ENCODE results near the gene ARHGEF33.

Gene ARHGEF33

GRCh38 chr2:38886063-38886462, 3.6 kb upstream of the ARHGEF33 start:
- H3K27me3 ChIP-seq (ENCODE audit: control insufficient read depth, insufficient read depth, low read length) = no peaks in the 10 kb centered on the region
- no peaks in the 10 kb centered on the region for H3K4me1 ChIP-seq (ENCODE audit: control insufficient read depth, insufficient read depth, low read length)
- no peaks in the 10 kb centered on the region for H3K9me3 ChIP-seq (ENCODE audit: control insufficient read depth, insufficient read depth, low read length)
- H3K4me3 ChIP-seq (ENCODE audit: low read depth, low read length) = no peak overlapping the region
- H3K9ac ChIP-seq (ENCODE audit: low read depth, low read length) = no peak overlapping the region
- no peaks in the 10 kb centered on the region for H3K36me3 ChIP-seq (ENCODE audit: control insufficient read depth, insufficient read depth, low read length)

GRCh38 chr2:38887347-38887746, 2.3 kb upstream of the ARHGEF33 start:
- Histone ChIP-seq H3K36me3 (ENCODE audit: control insufficient read depth, insufficient read depth, low read length) (no peaks in the 10 kb centered on the region), H3K9ac (ENCODE audit: low read depth, low read length) (no peak overlapping the region), H3K4me1 (ENCODE audit: control insufficient read depth, insufficient read depth, low read length) (no peaks in the 10 kb centered on the region), H3K4me3 (ENCODE audit: low read depth, low read length) (no peak overlapping the region), H3K27me3 (ENCODE audit: control insufficient read depth, insufficient read depth, low read length) (no peaks in the 10 kb centered on the region), H3K9me3 (ENCODE audit: control insufficient read depth, insufficient read depth, low read length) (no peaks in the 10 kb centered on the region)

DNA sequence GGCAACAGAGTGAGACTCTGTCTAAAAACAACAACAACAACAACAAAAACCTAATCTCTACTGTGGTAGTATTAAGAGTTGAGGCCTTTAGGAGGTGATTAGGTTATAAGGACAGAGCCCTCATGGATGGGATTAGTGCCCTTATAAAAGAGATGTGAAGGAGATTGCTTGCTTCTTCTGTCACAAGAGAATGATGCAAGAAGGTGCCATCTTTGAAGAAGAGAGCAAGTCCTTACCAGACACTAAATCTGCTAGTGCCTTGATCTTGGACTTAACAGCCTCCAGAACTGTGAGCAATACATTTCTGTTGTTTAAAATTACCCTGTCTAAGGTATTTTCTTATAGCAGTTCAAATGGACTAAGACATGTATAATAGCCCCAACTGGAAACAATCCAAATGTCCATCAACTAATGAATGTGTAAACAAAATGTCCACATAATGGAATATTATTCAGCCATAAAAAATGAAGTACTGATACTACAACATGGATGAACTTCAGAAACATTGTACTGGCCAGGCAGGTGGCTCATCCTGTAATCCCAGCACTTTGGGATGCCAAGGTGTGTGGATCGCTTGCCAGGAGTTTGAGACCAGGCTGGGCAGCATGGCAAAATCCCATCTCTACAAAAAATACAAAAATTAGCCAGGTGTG, 1.6 kb upstream of the ARHGEF33 start:
- no peak overlapping the region for H3K9ac ChIP-seq (ENCODE audit: low read depth, low read length)
- no peak overlapping the region for H3K4me3 ChIP-seq (ENCODE audit: low read depth, low read length)
- no peaks in the 10 kb centered on the region for H3K36me3 ChIP-seq (ENCODE audit: control insufficient read depth, insufficient read depth, low read length)
- no peaks in the 10 kb centered on the region for H3K4me1 ChIP-seq (ENCODE audit: control insufficient read depth, insufficient read depth, low read length)
- no peaks in the 10 kb centered on the region for H3K27me3 ChIP-seq (ENCODE audit: control insufficient read depth, insufficient read depth, low read length)
- no peaks in the 10 kb centered on the region for H3K9me3 ChIP-seq (ENCODE audit: control insufficient read depth, insufficient read depth, low read length)

DNA sequence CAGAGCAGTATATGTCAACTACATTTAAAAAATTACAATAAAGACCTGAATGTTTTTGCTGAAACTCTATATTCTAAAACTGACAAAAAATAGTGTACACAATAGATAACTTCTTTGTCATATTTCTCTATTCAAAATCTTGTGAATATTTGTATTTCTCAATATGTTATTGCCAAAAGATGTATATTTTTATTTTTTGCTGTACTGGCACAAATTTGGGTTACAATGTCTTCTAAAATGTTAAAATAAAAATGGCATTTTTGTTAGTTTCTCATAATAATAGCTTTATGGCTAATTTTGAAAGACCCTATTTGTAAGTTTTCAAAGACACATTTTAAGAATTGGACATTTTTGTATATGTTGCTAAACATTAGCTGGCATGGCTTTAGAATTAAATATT, 630 bp upstream of the ARHGEF33 start:
- no peak overlapping the region for H3K9ac ChIP-seq (ENCODE audit: low read depth, low read length)
- no peaks in the 10 kb centered on the region for H3K27me3 ChIP-seq (ENCODE audit: control insufficient read depth, insufficient read depth, low read length)
- no peaks in the 10 kb centered on the region for H3K36me3 ChIP-seq (ENCODE audit: control insufficient read depth, insufficient read depth, low read length)
- no peak overlapping the region for H3K4me3 ChIP-seq (ENCODE audit: low read depth, low read length)
- no peaks in the 10 kb centered on the region for H3K9me3 ChIP-seq (ENCODE audit: control insufficient read depth, insufficient read depth, low read length)
- H3K4me1 ChIP-seq (ENCODE audit: control insufficient read depth, insufficient read depth, low read length) = no peaks in the 10 kb centered on the region

- Histone ChIP-seq H3K4me1 (ENCODE audit: control insufficient read depth, insufficient read depth, low read length) (no peaks in the 10 kb centered on the region), H3K9me3 (ENCODE audit: control insufficient read depth, insufficient read depth, low read length) (no peaks in the 10 kb centered on the region), H3K27me3 (ENCODE audit: control insufficient read depth, insufficient read depth, low read length) (no peaks in the 10 kb centered on the region), H3K36me3 (ENCODE audit: control insufficient read depth, insufficient read depth, low read length) (no peaks in the 10 kb centered on the region), H3K4me3 (ENCODE audit: low read depth, low read length) (no peak overlapping the region), H3K9ac (ENCODE audit: low read depth, low read length) (no peak overlapping the region)
Measured at GRCh38 chr2:38892819-38893218, 3.1 kb downstream of the ARHGEF33 start.

DNA sequence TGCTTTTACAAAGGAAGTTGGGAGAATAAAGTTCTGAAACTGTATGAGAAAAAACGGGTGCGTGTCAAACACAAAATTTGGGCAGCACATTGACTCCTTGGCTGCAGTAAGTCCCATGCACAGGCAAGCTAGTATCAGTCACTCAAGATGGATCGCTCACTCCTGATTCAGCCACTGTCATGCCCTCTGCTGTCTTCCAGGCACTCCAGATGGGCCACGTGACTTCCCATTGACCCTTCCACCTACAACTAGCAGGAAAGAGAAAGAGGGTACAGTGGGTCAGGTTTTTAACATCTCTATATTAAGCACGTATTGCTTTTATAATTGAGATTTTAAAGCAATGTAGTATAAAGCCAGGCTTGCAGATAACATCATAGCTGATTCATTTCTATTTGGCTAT, 8.6 kb downstream of the ARHGEF33 start:
- Histone ChIP-seq H3K4me1 (ENCODE audit: control insufficient read depth, insufficient read depth, low read length) (no peaks in the 10 kb centered on the region), H3K9me3 (ENCODE audit: control insufficient read depth, insufficient read depth, low read length) (no peaks in the 10 kb centered on the region), H3K36me3 (ENCODE audit: control insufficient read depth, insufficient read depth, low read length) (no peaks in the 10 kb centered on the region), H3K27me3 (ENCODE audit: control insufficient read depth, insufficient read depth, low read length) (no peaks in the 10 kb centered on the region), H3K9ac (ENCODE audit: low read depth, low read length) (no peak overlapping the region), H3K4me3 (ENCODE audit: low read depth, low read length) (no peak overlapping the region)

DNA sequence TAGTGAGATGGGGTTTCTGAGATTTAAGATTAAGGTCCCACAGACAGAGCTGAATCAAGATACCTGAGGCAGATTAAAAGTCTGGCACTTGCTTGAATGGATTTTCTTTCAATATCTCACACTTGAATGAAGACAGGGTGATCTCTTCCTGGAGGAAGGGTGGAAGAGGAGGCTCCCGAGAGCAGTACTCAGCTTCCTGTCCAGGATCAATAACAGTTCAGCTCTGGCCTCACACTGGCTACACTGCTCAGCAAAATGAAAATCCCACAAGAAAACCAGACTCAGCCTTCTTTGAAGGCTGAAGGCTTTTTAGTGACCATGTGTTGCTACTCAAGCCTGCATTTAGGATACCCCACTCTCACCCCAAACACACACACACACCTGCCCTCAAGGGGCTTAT, 11.1 kb downstream of the ARHGEF33 start:
- Histone ChIP-seq H3K9ac (ENCODE audit: low read depth, low read length) (no peak overlapping the region), H3K9me3 (ENCODE audit: control insufficient read depth, insufficient read depth, low read length) (no peaks in the 10 kb centered on the region), H3K27me3 (ENCODE audit: control insufficient read depth, insufficient read depth, low read length) (no peaks in the 10 kb centered on the region), H3K36me3 (ENCODE audit: control insufficient read depth, insufficient read depth, low read length) (no peaks in the 10 kb centered on the region), H3K4me3 (ENCODE audit: low read depth, low read length) (no peak overlapping the region), H3K4me1 (ENCODE audit: control insufficient read depth, insufficient read depth, low read length) (no peaks in the 10 kb centered on the region)

DNA sequence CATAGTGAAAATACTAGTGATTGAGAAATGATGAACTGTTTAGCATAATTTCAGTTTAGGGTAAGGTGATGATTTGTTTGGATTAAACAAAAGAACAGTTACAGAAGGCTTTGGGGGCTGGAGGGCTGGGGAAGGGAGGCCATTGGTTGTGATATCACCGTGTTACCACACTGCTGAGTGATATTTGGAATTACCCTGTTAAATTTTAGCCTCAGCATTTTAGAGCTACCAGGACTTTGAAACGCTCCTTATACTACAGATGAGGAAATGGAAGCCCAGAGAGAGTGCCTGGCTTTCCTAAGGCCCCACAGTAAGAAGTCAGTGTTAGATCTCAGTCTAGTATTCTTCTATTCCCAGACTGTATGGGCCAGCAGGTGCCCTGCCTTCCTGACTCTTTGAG, 15.6 kb downstream of the ARHGEF33 start:
- Histone ChIP-seq H3K9ac (ENCODE audit: low read depth, low read length) (no peak overlapping the region), H3K9me3 (ENCODE audit: control insufficient read depth, insufficient read depth, low read length) (no peaks in the 10 kb centered on the region), H3K4me1 (ENCODE audit: control insufficient read depth, insufficient read depth, low read length) (no peaks in the 10 kb centered on the region), H3K36me3 (ENCODE audit: control insufficient read depth, insufficient read depth, low read length) (no peaks in the 10 kb centered on the region), H3K27me3 (ENCODE audit: control insufficient read depth, insufficient read depth, low read length) (no peaks in the 10 kb centered on the region), H3K4me3 (ENCODE audit: low read depth, low read length) (no peak overlapping the region)

DNA sequence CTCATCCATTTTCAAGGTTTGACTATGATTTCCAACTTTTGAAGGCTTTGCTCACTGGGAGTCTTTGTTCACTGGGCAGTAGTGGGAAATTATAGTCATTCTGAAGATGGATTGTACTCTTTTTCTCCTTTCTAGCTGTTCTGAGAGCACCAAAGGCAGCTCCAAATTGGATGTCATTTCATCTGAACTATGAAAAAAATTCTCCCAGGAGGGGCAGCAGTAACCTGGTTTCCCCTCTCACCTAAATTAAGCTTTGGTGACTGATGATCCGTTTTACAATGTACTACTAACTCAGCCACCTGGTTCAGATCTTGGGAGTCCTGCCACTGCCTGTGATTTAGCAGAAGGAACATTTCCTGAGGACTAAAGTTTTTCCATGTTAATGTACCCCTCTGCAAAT, 17.6 kb downstream of the ARHGEF33 start:
- Histone ChIP-seq H3K9me3 (ENCODE audit: control insufficient read depth, insufficient read depth, low read length) (no peaks in the 10 kb centered on the region), H3K27me3 (ENCODE audit: control insufficient read depth, insufficient read depth, low read length) (no peaks in the 10 kb centered on the region), H3K9ac (ENCODE audit: low read depth, low read length) (no peak overlapping the region), H3K36me3 (ENCODE audit: control insufficient read depth, insufficient read depth, low read length) (no peaks in the 10 kb centered on the region), H3K4me1 (ENCODE audit: control insufficient read depth, insufficient read depth, low read length) (no peaks in the 10 kb centered on the region), H3K4me3 (ENCODE audit: low read depth, low read length) (no peak overlapping the region)

DNA sequence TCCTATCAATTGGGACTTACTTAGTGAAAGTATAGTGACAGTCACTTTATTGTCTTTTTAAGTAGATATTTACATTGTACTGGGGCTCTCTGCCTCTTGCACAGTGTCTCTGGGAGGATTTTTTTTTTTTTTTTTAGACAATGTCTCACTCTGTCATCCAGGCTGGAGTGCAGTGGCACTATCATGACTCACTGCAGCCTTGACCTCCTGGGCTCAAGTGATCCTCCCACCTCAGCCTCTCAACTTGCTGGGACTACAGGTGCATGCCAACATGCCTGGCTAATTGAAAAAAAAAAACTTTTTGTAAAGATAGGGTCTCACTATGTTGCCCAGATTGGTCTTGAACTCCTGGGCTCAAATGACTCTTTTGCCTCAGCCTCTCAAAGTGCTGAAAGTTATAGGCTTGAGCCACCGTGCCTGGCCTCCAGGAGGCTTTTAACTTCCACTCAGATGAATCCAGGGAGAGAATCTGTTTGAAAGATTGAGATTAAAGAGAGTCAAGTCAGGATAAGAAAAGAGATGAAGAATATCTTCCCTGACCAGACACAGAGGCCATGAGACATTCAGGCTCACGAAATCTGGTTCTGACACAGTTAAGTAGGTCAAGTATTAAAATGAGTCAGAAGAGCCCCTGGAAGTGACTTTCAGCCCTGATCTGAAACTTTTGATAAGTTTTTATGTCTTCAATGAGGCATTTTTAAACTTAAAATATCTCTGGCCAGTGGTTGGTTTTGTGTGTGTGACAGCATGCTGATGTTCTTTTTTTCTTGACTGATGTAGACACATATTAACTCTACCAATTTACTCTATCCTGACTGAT, 18.3 kb downstream of the ARHGEF33 start:
- H3K36me3 ChIP-seq (ENCODE audit: control insufficient read depth, insufficient read depth, low read length) = no peaks in the 10 kb centered on the region
- no peaks in the 10 kb centered on the region for H3K27me3 ChIP-seq (ENCODE audit: control insufficient read depth, insufficient read depth, low read length)
- H3K4me1 ChIP-seq (ENCODE audit: control insufficient read depth, insufficient read depth, low read length) = no peaks in the 10 kb centered on the region
- no peak overlapping the region for H3K4me3 ChIP-seq (ENCODE audit: low read depth, low read length)
- no peak overlapping the region for H3K9ac ChIP-seq (ENCODE audit: low read depth, low read length)
- H3K9me3 ChIP-seq (ENCODE audit: control insufficient read depth, insufficient read depth, low read length) = no peaks in the 10 kb centered on the region

- H3K4me3 ChIP-seq (ENCODE audit: low read depth, low read length) = no peak overlapping the region
- H3K4me1 ChIP-seq (ENCODE audit: control insufficient read depth, insufficient read depth, low read length) = no peaks in the 10 kb centered on the region
- H3K9me3 ChIP-seq (ENCODE audit: control insufficient read depth, insufficient read depth, low read length) = no peaks in the 10 kb centered on the region
- H3K36me3 ChIP-seq (ENCODE audit: control insufficient read depth, insufficient read depth, low read length) = no peaks in the 10 kb centered on the region
- no peaks in the 10 kb centered on the region for H3K27me3 ChIP-seq (ENCODE audit: control insufficient read depth, insufficient read depth, low read length)
- no peak overlapping the region for H3K9ac ChIP-seq (ENCODE audit: low read depth, low read length)
Measured at GRCh38 chr2:38909872-38910271, 20.2 kb downstream of the ARHGEF33 start.

- no peaks in the 10 kb centered on the region for H3K4me1 ChIP-seq (ENCODE audit: control insufficient read depth, insufficient read depth, low read length)
- no peaks in the 10 kb centered on the region for H3K36me3 ChIP-seq (ENCODE audit: control insufficient read depth, insufficient read depth, low read length)
- H3K9ac ChIP-seq (ENCODE audit: low read depth, low read length) = no peak overlapping the region
- no peaks in the 10 kb centered on the region for H3K9me3 ChIP-seq (ENCODE audit: control insufficient read depth, insufficient read depth, low read length)
- H3K4me3 ChIP-seq (ENCODE audit: low read depth, low read length) = no peak overlapping the region
- H3K27me3 ChIP-seq (ENCODE audit: control insufficient read depth, insufficient read depth, low read length) = no peaks in the 10 kb centered on the region
Measured at GRCh38 chr2:38911191-38911590, 21.5 kb downstream of the ARHGEF33 start.

Data from iPS-15b (cell line).